HepG2 (cell line): ENCODE data around the gene AUH. TPM values are rescaled to one million over a fixed set of nuclear protein-coding genes. Genes with fewer than 3 reads are reported as not detected.

Experiments
- ATAC-seq: fragments of 200-7000 bp; cut with Tn5 transposase; 3 replicates; pipeline ENCODE4 v1.9.1; 2020; ENCODE audit warnings: mild to moderate bottlenecking, moderate library complexity
- BruUV-seq: library from RNA; stranded (reverse); fragments of 400-500 nt; replicated peaks from 2 replicates; lab custom pipeline; 2021; lab: Mats Ljungman, UMichigan
- CTCF ChIA-PET: fragments of 300-600 bp; formaldehyde crosslinking; extraction: SDS; loops from one replicate; lab custom pipeline; 2021; ENCODE audit warnings: low total read pairs, inconsistent platforms, low intra/inter-chr PET ratio; lab: Yijun Ruan, JAX
- POLR2A ChIA-PET: fragments of 350-600 bp; sonication (Branson Sonifier 250); formaldehyde crosslinking; loops from one replicate; lab custom pipeline; 2020; ENCODE audit warnings: antibody characterized with exemption, inconsistent platforms; lab: Yijun Ruan, JAX
- DNase-seq: peaks from one replicate; pipeline ENCODE4 v3.0.0-alpha.2; 2015; ENCODE audit warnings: low spot score
- FAIRE-seq: peaks from 3 replicates; lab custom pipeline; 2011; peaks lifted over from hg19 to GRCh38; lab: Jason Lieb, UNC
- H2AFZ ChIP-seq: one replicate; pipeline ENCODE4 v1.6.1; 2011; ENCODE audit warnings: low read length, inconsistent platforms
- H3K27ac ChIP-seq: fragments of 300-600 bp; 3 replicates; pipeline ENCODE4 v1.8.0; 2011; ENCODE audit warnings: mixed run types, mild to moderate bottlenecking, mixed read lengths, low read length, inconsistent platforms; ENCODE audit not compliant: insufficient read depth; ENCODE audit errors: extremely low read length
- H3K27me3 ChIP-seq, 2 experiments: fragments of 200-600 bp in 1 of 2; 2 replicates in 1 of 2; 3 replicates in 1 of 2; pipeline versions ENCODE4 v1.6.0 to v1.8.0; 2011; ENCODE audit warnings: low read length in 2 of 2, mild to moderate bottlenecking in 2 of 2, moderate library complexity in 2 of 2, inconsistent platforms in 1 of 2; ENCODE audit not compliant: insufficient read depth in 2 of 2, control insufficient read depth in 1 of 2
- H3K36me3 ChIP-seq, 2 experiments: fragments of 200-600 bp in 1 of 2; replicated peaks in 1 of 2; 2 replicates in 1 of 2; 3 replicates in 1 of 2; pipeline versions ENCODE4 v1.5.1 to v1.8.0; 2011; ENCODE audit warnings: low read length in 2 of 2, inconsistent platforms in 1 of 2; ENCODE audit not compliant: insufficient read depth in 2 of 2, control insufficient read depth in 1 of 2
- H3K4me1 ChIP-seq: 2 replicates; pipeline ENCODE4 v1.5.1; 2012; ENCODE audit warnings: low read length, inconsistent platforms; ENCODE audit not compliant: insufficient read depth
- H3K4me2 ChIP-seq: 2 replicates; pipeline ENCODE4 v1.6.0; 2011; ENCODE audit warnings: low read depth, low read length, inconsistent platforms
- H3K4me3 ChIP-seq, 3 experiments: fragments of 200-600 bp in 1 of 3; sonication (generic), shearing (Covaris generic) in 1 of 3; replicated peaks in 1 of 3; 2 replicates each; pipeline ENCODE4 v1.5.1; 2011 to 2016; ENCODE audit warnings: low read length in 3 of 3, inconsistent platforms in 2 of 3, low read depth in 2 of 3, mild to moderate bottlenecking in 2 of 3, control low read depth in 1 of 3, mixed read lengths in 1 of 3; ENCODE audit not compliant: insufficient read depth in 1 of 3
- H3K79me2 ChIP-seq: one replicate; pipeline ENCODE4 v1.6.1; 2011; ENCODE audit warnings: low read length, inconsistent platforms; ENCODE audit not compliant: insufficient read depth
- H3K9ac ChIP-seq: 2 replicates; pipeline ENCODE4 v1.6.0; 2011; ENCODE audit warnings: mild to moderate bottlenecking, low read depth, low read length, inconsistent platforms; ENCODE audit not compliant: insufficient read depth
- H3K9me3 ChIP-seq: 2 replicates; pipeline ENCODE4 v1.5.1; 2012; ENCODE audit warnings: mild to moderate bottlenecking, low read length
- H4K20me1 ChIP-seq: 2 replicates; pipeline ENCODE4 v1.6.0; 2011; ENCODE audit warnings: inconsistent platforms, mild to moderate bottlenecking, low read length, moderate library complexity; ENCODE audit not compliant: insufficient read depth
- CEBPB ChIP-seq: IDR thresholded peaks from 2 replicates; pipeline ENCODE4 v1.6.1; 2011; ENCODE audit warnings: low read depth, low read length, improper control_type of control experiment, borderline replicate concordance
- CEBPG ChIP-seq: IDR thresholded peaks from 2 replicates; pipeline ENCODE4 v1.6.1; 2016
- CREB1 ChIP-seq, 2 experiments: fragments of 450-650 bp in 1 of 2; IDR thresholded peaks; 2 replicates each; pipeline ENCODE4 v1.6.1; 2016 to 2017; ENCODE audit warnings: control low read depth in 1 of 2, mild to moderate bottlenecking in 1 of 2, missing compliant biosample characterization in 1 of 2, missing genetic modification characterization in 1 of 2
- ELF3 ChIP-seq: IDR thresholded peaks from 2 replicates; pipeline ENCODE4 v1.6.1; 2016; ENCODE audit warnings: missing genetic modification reagents, missing compliant biosample characterization
- EP300 ChIP-seq, 3 experiments: sonication (generic) in 1 of 3; formaldehyde crosslinking in 1 of 3; IDR thresholded peaks; 2 replicates each; pipeline versions ENCODE4 v1.5.1 to v1.6.1; 2011 to 2020; ENCODE audit warnings: low read depth in 2 of 3, low read length in 2 of 3, borderline replicate concordance in 1 of 3, improper control_type of control experiment in 1 of 3, mild to moderate bottlenecking in 1 of 3, missing genetic modification reagents in 1 of 3, moderate library complexity in 1 of 3
- POGZ ChIP-seq: sonication (generic); formaldehyde crosslinking; IDR thresholded peaks from 2 replicates; pipeline ENCODE4 v1.4.0; 2020; ENCODE audit warnings: mild to moderate bottlenecking, missing genetic modification reagents
- ZC3H4 ChIP-seq: sonication (generic); formaldehyde crosslinking; IDR thresholded peaks from 2 replicates; pipeline ENCODE4 v1.4.0; 2020; ENCODE audit warnings: missing genetic modification reagents, borderline replicate concordance
- ZFP1 ChIP-seq: IDR thresholded peaks from 2 replicates; pipeline ENCODE4 v1.6.1; 2016
- ZNF292 ChIP-seq: sonication (generic); formaldehyde crosslinking; IDR thresholded peaks from 2 replicates; pipeline ENCODE4 v1.8.1; 2022; ENCODE audit warnings: mild to moderate bottlenecking, low read depth, missing genetic modification reagents, borderline replicate concordance
- ZNF850 ChIP-seq: sonication (generic); formaldehyde crosslinking; conservative IDR thresholded peaks from 2 replicates; pipeline ENCODE4 v1.9.0; 2021; ENCODE audit warnings: mild to moderate bottlenecking, missing genetic modification reagents
- WGBS: methylation state at CpG from one replicate; pipeline ENCODE4 v1.1.6; 2017; ENCODE audit warnings: low lambda C conversion rate; 5-methylcytosine and 5-hydroxymethylcytosine counted together
- in situ Hi-C: cut with HindIII; loops from 2 replicates; pipeline ENCODE4 v1.10.0; 2017; ENCODE audit warnings: low pct_unique_long_range_greater_than_20kb; ENCODE audit not compliant: extremely low pct_ligation_motif_present
- intact Hi-C: fragments of 100-400 bp; cut with micrococcal nuclease; formaldehyde crosslinking; loops from one replicate; pipeline ENCODE4 v1.10.0; 2022; ENCODE audit not compliant: unreplicated experiment
- polyA plus RNA-seq, 8 experiments: library from polyadenylated mRNA; depleted of rRNA in 3 of 8; stranded (reverse) in 7 of 8; unstranded in 1 of 8; fragments of >200 nt; fragmentation: Illumina TruSeq in 4 of 8; extraction: Trizol in 4 of 8; gene quantifications; 2 replicates each; pipeline versions ENCODE4 v1.2.1 to v1.2.3, GENCODE V29; 2011 to 2016; ENCODE audit warnings: low read depth in 4 of 8, missing spikeins in 1 of 8, mixed read lengths in 1 of 8; ENCODE audit not compliant: insufficient read depth in 1 of 8
- total RNA-seq, 5 experiments: library from RNA; depleted of rRNA; stranded (reverse); fragments of >200 nt; fragmentation: Illumina TruSeq; extraction: Trizol; gene quantifications; 2 replicates each; pipeline ENCODE4 v1.2.3, GENCODE V29; 2016; ENCODE audit warnings: low read depth in 1 of 5
- TF ChIP-seq, protein P1 (sequence below): sonication (generic); formaldehyde crosslinking; IDR thresholded peaks from 2 replicates; pipeline ENCODE4 v1.9.0; 2021; ENCODE audit warnings: missing genetic modification reagents, mild to moderate bottlenecking, borderline replicate concordance
- TF ChIP-seq, protein P2 (sequence below): sonication (generic); formaldehyde crosslinking; IDR thresholded peaks from 2 replicates; pipeline ENCODE4 v1.4.0; 2020; ENCODE audit warnings: missing genetic modification reagents
- TF ChIP-seq, protein P3 (sequence below): sonication (generic); formaldehyde crosslinking; IDR thresholded peaks from 2 replicates; pipeline ENCODE4 v1.5.1; 2020; ENCODE audit warnings: mild to moderate bottlenecking, missing genetic modification reagents, moderate library complexity
- TF ChIP-seq, protein P4 (sequence below): IDR thresholded peaks from 2 replicates; pipeline ENCODE4 v1.6.1; 2016; ENCODE audit warnings: low read depth

The AUH gene
- total and polyA plus RNA-seq, 2 of the 13 experiments (the other 11 are each of a cell fraction or from before 2014, with no cell fraction given) = 25.8 to 31.9 TPM

DNA sequence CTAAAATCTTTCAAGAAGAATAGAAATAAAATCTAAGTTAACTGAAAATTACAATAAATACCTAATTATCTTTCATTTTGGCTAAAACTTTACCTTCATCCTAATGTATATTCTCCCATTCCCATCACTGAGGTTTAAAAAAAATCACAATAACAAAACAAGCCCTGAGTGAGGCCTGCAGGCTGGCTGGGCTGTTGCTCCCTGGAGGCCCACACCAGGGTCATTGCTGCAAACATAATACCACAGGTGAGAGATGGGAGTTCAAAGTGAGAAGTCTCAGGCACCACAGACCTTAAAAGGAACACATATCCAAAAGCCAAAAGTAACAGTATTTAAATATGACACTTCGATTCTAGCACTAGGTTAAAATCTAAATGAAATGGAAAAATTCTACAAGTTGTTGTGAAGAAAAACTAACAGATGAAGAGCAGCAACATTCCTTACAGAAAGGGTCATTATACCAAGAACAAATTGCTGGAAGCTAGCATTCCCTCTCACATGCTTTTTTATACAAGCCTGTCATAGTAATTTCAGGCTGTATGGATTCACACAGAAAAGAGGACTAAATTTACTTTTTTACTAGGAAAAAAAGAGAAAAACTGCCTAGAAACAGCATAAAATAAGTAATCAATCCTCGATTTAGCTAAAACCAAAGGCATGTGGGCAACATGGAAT, 57.8 kb downstream of the AUH start (continued):
- TF ChIP-seq, protein P1, sequence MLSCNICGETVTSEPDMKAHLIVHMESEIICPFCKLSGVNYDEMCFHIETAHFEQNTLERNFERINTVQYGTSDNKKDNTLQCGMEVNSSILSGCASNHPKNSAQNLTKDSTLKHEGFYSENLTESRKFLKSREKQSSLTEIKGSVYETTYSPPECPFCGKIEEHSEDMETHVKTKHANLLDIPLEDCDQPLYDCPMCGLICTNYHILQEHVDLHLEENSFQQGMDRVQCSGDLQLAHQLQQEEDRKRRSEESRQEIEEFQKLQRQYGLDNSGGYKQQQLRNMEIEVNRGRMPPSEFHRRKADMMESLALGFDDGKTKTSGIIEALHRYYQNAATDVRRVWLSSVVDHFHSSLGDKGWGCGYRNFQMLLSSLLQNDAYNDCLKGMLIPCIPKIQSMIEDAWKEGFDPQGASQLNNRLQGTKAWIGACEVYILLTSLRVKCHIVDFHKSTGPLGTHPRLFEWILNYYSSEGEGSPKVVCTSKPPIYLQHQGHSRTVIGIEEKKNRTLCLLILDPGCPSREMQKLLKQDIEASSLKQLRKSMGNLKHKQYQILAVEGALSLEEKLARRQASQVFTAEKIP (CRISPR knock-in tag) = no peak
- TF ChIP-seq, protein P2, sequence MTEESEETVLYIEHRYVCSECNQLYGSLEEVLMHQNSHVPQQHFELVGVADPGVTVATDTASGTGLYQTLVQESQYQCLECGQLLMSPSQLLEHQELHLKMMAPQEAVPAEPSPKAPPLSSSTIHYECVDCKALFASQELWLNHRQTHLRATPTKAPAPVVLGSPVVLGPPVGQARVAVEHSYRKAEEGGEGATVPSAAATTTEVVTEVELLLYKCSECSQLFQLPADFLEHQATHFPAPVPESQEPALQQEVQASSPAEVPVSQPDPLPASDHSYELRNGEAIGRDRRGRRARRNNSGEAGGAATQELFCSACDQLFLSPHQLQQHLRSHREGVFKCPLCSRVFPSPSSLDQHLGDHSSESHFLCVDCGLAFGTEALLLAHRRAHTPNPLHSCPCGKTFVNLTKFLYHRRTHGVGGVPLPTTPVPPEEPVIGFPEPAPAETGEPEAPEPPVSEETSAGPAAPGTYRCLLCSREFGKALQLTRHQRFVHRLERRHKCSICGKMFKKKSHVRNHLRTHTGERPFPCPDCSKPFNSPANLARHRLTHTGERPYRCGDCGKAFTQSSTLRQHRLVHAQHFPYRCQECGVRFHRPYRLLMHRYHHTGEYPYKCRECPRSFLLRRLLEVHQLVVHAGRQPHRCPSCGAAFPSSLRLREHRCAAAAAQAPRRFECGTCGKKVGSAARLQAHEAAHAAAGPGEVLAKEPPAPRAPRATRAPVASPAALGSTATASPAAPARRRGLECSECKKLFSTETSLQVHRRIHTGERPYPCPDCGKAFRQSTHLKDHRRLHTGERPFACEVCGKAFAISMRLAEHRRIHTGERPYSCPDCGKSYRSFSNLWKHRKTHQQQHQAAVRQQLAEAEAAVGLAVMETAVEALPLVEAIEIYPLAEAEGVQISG (CRISPR knock-in tag) = no peak
- TF ChIP-seq ZNF292 (CRISPR knock-in tag) = no peak

DNA sequence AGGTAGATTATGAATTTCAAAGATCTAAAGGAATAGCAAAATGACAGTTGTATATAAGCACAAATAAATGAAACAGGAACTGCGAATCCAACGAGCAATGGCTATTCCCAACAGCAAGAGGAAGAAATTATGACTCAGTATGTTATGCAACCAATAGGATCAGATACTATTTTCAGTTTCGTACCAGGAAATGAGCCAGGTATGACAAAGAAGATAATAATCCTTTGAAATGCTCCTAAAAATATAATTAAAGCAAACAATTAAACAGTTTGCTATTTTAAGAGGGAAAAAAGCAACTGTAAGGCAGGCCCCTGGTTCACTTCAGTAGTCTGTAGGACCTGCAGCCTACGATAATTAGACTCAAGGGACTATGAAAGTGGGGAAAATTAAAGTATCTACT, 58.9 kb downstream of the AUH start:
- peaks cover 8% of the 10 kb centered on the region; the same call in 1 of the 2 replicates for H3K4me1 ChIP-seq
- no peaks in the 10 kb centered on the region for H3K9me3 ChIP-seq
- POLR2A ChIA-PET = no interaction called here
- peaks cover 2 to 10% of the 10 kb centered on the region in 2 experiments; a peak in 4 of 5 replicates for H3K36me3 ChIP-seq
- in situ Hi-C loops (no loop called here), intact Hi-C loops (no loop called here)
- no peak for ATAC-seq
- CTCF ChIA-PET = no interaction called here
- no peak overlapping the region for H3K4me3 ChIP-seq
- no peak overlapping the region for H3K9ac ChIP-seq
- no peaks in the 10 kb centered on the region for H3K27me3 ChIP-seq
- WGBS = 95% methylated on average over 4 of the region's 4 CpGs
- H3K4me2 ChIP-seq = no peak overlapping the region
- no peak overlapping the region for H2AFZ ChIP-seq
- no peaks in the 10 kb centered on the region for H4K20me1 ChIP-seq
- H3K79me2 ChIP-seq = peaks cover 8% of the 10 kb centered on the region
- BruUV-seq = no TSS peak
- no peak for FAIRE-seq
- peak; percentile 12 for DNase-seq
- no peak overlapping the region for H3K27ac ChIP-seq
- TF ChIP-seq EP300 (IDR thresholded peaks at IDR 0.05; ENCODE audit: low read depth in 2 of 2, low read length in 2 of 2) = peak in 1 of 2 experiments; percentile 47; a peak in 1 of 4 replicates
- TF ChIP-seq EP300 (CRISPR knock-in tag; IDR thresholded peaks at IDR 0.05; ENCODE audit: borderline replicate concordance) = no peak
- peak; percentile 49; the same call in 1 of the 2 replicates for TF ChIP-seq ELF3 (CRISPR knock-in tag)
- TF ChIP-seq CEBPG (CRISPR knock-in tag) = no peak
- peak; percentile 19; the same call in 1 of the 2 replicates for TF ChIP-seq CEBPB
- no peak for TF ChIP-seq ZC3H4
- TF ChIP-seq CREB1 (IDR thresholded peaks at IDR 0.05) = no peak
- no peak for TF ChIP-seq CREB1 (CRISPR knock-in tag; IDR thresholded peaks at IDR 0.05)
- TF ChIP-seq, protein P3, sequence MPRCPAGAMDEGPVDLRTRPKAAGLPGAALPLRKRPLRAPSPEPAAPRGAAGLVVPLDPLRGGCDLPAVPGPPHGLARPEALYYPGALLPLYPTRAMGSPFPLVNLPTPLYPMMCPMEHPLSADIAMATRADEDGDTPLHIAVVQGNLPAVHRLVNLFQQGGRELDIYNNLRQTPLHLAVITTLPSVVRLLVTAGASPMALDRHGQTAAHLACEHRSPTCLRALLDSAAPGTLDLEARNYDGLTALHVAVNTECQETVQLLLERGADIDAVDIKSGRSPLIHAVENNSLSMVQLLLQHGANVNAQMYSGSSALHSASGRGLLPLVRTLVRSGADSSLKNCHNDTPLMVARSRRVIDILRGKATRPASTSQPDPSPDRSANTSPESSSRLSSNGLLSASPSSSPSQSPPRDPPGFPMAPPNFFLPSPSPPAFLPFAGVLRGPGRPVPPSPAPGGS = no peak
- TF ChIP-seq, protein P4, sequence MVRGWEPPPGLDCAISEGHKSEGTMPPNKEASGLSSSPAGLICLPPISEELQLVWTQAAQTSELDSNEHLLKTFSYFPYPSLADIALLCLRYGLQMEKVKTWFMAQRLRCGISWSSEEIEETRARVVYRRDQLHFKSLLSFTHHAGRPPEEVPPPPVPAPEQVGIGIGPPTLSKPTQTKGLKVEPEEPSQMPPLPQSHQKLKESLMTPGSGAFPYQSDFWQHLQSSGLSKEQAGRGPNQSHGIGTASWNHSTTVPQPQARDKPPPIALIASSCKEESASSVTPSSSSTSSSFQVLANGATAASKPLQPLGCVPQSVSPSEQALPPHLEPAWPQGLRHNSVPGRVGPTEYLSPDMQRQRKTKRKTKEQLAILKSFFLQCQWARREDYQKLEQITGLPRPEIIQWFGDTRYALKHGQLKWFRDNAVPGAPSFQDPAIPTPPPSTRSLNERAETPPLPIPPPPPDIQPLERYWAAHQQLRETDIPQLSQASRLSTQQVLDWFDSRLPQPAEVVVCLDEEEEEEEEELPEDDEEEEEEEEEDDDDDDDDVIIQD = peak; percentile 47; the same call in 1 of the 2 replicates
- no peak for TF ChIP-seq ZNF850 (CRISPR knock-in tag)
- TF ChIP-seq ZFP1 (CRISPR knock-in tag) = no peak
- no peak for TF ChIP-seq POGZ (CRISPR knock-in tag)
